GM18873 (cell line): ENCODE measurements around the gene LIAS.
"Not testable (repeated sequence)": the region's sequence is repeated elsewhere in the genome, so short reads cannot be mapped to it uniquely, and the experiment has no call there.

Source experiments
- ATAC-seq: cut with Tn5 transposase; IDR thresholded peaks from one replicate; pipeline ENCODE4 v1.9.1; 2021; ENCODE audit warnings: mild to moderate bottlenecking, moderate library complexity, moderate number of reproducible peaks; ENCODE audit not compliant: unreplicated experiment, low FRiP score

The LIAS gene

GRCh38 chr4:39458505-39459300 lies at the start of gene LIAS, which contains the start of gene RPL9:
Gene LIAS, plus strand, starts transcription at chr4:39459056. Its CDS starts 62 bp downstream, at chr4:39459118.
Gene RPL9, minus strand, starts transcription at chr4:39458922. Its CDS starts 483 bp downstream, at chr4:39458439.
- peak; percentile 84 for ATAC-seq

GRCh38 chr4:39410415-39410814 lies 48.4 kb upstream of the LIAS start:
- ATAC-seq: no peak

- not testable (repeated sequence) for ATAC-seq
These were observed 47.3 kb upstream of the LIAS start for GRCh38 chr4:39411561-39411960.

GRCh38 chr4:39415678-39416283 lies 43.1 kb upstream of the LIAS start:
- ATAC-seq: no peak

GRCh38 chr4:39422247-39422646 lies 36.6 kb upstream of the LIAS start:
- ATAC-seq: no peak

GRCh38 chr4:39425297-39425696 lies 33.6 kb upstream of the LIAS start:
- ATAC-seq: not testable (repeated sequence)

- no peak for ATAC-seq
These were observed 32.1 kb upstream of the LIAS start for GRCh38 chr4:39426728-39427127.

- ATAC-seq: no peak
These were observed 31.2 kb upstream of the LIAS start for GRCh38 chr4:39427520-39428114.

- ATAC-seq: no peak
These were observed 29.2 kb upstream of the LIAS start for GRCh38 chr4:39429476-39430334.

- no peak for ATAC-seq
These were observed 24.9 kb upstream of the LIAS start for GRCh38 chr4:39433878-39434492.

GRCh38 chr4:39435659-39436563 lies 22.9 kb upstream of the LIAS start:
- no peak for ATAC-seq

- no peak for ATAC-seq
These were observed 17.3 kb upstream of the LIAS start for GRCh38 chr4:39441593-39441992.

GRCh38 chr4:39442998-39443397 lies 15.9 kb upstream of the LIAS start:
- ATAC-seq: no peak

GRCh38 chr4:39446483-39446841 lies 12.4 kb upstream of the LIAS start:
- ATAC-seq: no peak

GRCh38 chr4:39446842-39447573 lies 11.8 kb upstream of the LIAS start:
- peak; percentile 78 for ATAC-seq

- ATAC-seq: no peak
These were observed 8.2 kb upstream of the LIAS start for GRCh38 chr4:39450618-39451017.

GRCh38 chr4:39451423-39452023 lies 7.3 kb upstream of the LIAS start:
- ATAC-seq: no peak
